B cell (primary cell): Measurements from ENCODE around the gene EXOC6. TPM values are rescaled to one million over a fixed set of nuclear protein-coding genes. Genes with fewer than 3 reads are reported as not detected.

Experiments used
- ATAC-seq: fragments of 200-7000 bp; cut with Tn5 transposase; one replicate; pipeline ENCODE4 v1.10.0; 2021; ENCODE audit warnings: low read depth, mild to moderate bottlenecking, moderate number of reproducible peaks, moderate library complexity
- CTCF ChIA-PET: fragments of 350-600 bp; sonication (Branson Sonifier 250); formaldehyde crosslinking; loops from one replicate; lab custom pipeline; 2021; ENCODE audit warnings: antibody characterized with exemption, inconsistent platforms; lab: Charles Lee
- POLR2A ChIA-PET: fragments of 350-600 bp; sonication (Branson Sonifier 250); formaldehyde crosslinking; loops from one replicate; lab custom pipeline; 2021; ENCODE audit warnings: antibody characterized with exemption; lab: Charles Lee
- DNase-seq: peaks from one replicate; pipeline ENCODE4 v3.0.0; 2013
- H2AFZ ChIP-seq: 2 replicates; pipeline ENCODE4 v1.6.1; 2012; ENCODE audit warnings: mild to moderate bottlenecking, low read depth, low read length; ENCODE audit not compliant: insufficient read depth, poor library complexity, severe bottlenecking
- H3K27ac ChIP-seq, 2 donors: 1 replicate in 1 of 2; 2 replicates in 1 of 2; pipeline ENCODE4 v1.5.1; 2012 to 2013; ENCODE audit warnings: low read length in 2 of 2, mild to moderate bottlenecking in 2 of 2, moderate library complexity in 1 of 2
- H3K27me3 ChIP-seq, 4 experiments: fragments of 200-600 bp in 1 of 4; sonication (generic) in 1 of 4; replicated peaks in 1 of 4; 1 replicate in 2 of 4; 2 replicates in 2 of 4; pipeline versions ENCODE4 v1.6.1 to v1.7.0; 2013 to 2016; ENCODE audit warnings: low read length in 3 of 4, mild to moderate bottlenecking in 2 of 4, mixed read lengths in 1 of 4, moderate library complexity in 1 of 4; ENCODE audit not compliant: insufficient read depth in 4 of 4, control insufficient read depth in 3 of 4; ENCODE audit errors: control extremely low read depth in 1 of 4
- H3K36me3 ChIP-seq, 2 experiments: replicated peaks in 1 of 2; 1 replicate in 1 of 2; 2 replicates in 1 of 2; pipeline versions ENCODE4 v1.6.1 to v1.7.1; 2013; ENCODE audit warnings: low read length in 1 of 2; ENCODE audit not compliant: insufficient read depth in 2 of 2, control insufficient read depth in 1 of 2; ENCODE audit errors: control extremely low read depth in 1 of 2, extremely low read depth in 1 of 2
- H3K4me1 ChIP-seq, 2 donors: fragments of 200-600 bp in 1 of 2; sonication (generic) in 1 of 2; 1 replicate in 1 of 2; 2 replicates in 1 of 2; pipeline versions ENCODE4 v1.5.1 to v1.6.1; 2013 to 2017; ENCODE audit warnings: low read length in 2 of 2; ENCODE audit not compliant: control insufficient read depth in 2 of 2, insufficient read depth in 2 of 2
- H3K4me2 ChIP-seq: replicated peaks from 2 replicates; pipeline ENCODE3; 2012; ENCODE audit warnings: mild to moderate bottlenecking, low read depth, low read length; ENCODE audit not compliant: poor library complexity, severe bottlenecking
- H3K4me3 ChIP-seq, 5 experiments: fragments of 200-600 bp in 1 of 5; sonication (generic) in 1 of 5; 1 replicate in 3 of 5; 2 replicates in 2 of 5; pipeline versions ENCODE4 v1.5.1 to v1.7.0; 2011 to 2016; ENCODE audit warnings: low read length in 4 of 5, mild to moderate bottlenecking in 4 of 5, low read depth in 2 of 5, control low read depth in 1 of 5, moderate library complexity in 1 of 5; ENCODE audit not compliant: insufficient read depth in 1 of 5; ENCODE audit errors: control extremely low read depth in 1 of 5, extremely low read depth in 1 of 5
- H3K79me2 ChIP-seq: fragments of 200-600 bp; sonication (generic); one replicate; pipeline ENCODE4 v1.6.0; 2016; ENCODE audit warnings: low read length; ENCODE audit not compliant: control insufficient read depth, insufficient read depth
- H3K9ac ChIP-seq: fragments of 200-600 bp; sonication (generic); 2 replicates; pipeline ENCODE4 v1.6.1; 2017; ENCODE audit warnings: mild to moderate bottlenecking, low read length, moderate library complexity
- H3K9me3 ChIP-seq, 3 donors: one replicate each; pipeline versions ENCODE4 v1.6.1 to v1.7.1; 2013; ENCODE audit warnings: low read length in 2 of 3; ENCODE audit not compliant: control insufficient read depth in 2 of 3, insufficient read depth in 1 of 3; ENCODE audit errors: control extremely low read depth in 1 of 3
- H4K20me1 ChIP-seq: 2 replicates; pipeline ENCODE4 v1.6.0; 2012; ENCODE audit warnings: mild to moderate bottlenecking, low read length; ENCODE audit not compliant: insufficient read depth, control insufficient read depth, poor library complexity, severe bottlenecking
- H3K27ac Mint-ChIP-seq: one replicate; pipeline ENCODE4 v1.8.0; 2021; ENCODE audit warnings: mixed read lengths
- H3K27me3 Mint-ChIP-seq: one replicate; pipeline ENCODE4 v1.8.0; 2021; ENCODE audit warnings: mixed read lengths
- H3K4me1 Mint-ChIP-seq: one replicate; pipeline ENCODE4 v1.8.0; 2021; ENCODE audit warnings: mixed read lengths
- H3K4me3 Mint-ChIP-seq: one replicate; pipeline ENCODE4 v1.8.0; 2021; ENCODE audit warnings: mixed read lengths
- H3K9me3 Mint-ChIP-seq: one replicate; pipeline ENCODE4 v1.8.0; 2022; ENCODE audit warnings: mixed read lengths; ENCODE audit not compliant: insufficient read depth
- EZH2 ChIP-seq: IDR thresholded peaks from 2 replicates; pipeline ENCODE4 v1.6.1; 2012; ENCODE audit warnings: borderline replicate concordance, low read depth, mild to moderate bottlenecking, moderate library complexity, low read length; ENCODE audit not compliant: insufficient read depth, poor library complexity, severe bottlenecking
- WGBS: methylation state at CpG from one replicate; pipeline ENCODE4 v1.1.5; 2013; ENCODE audit warnings: missing lambda C conversion rate; ENCODE audit not compliant: insufficient coverage; 5-methylcytosine and 5-hydroxymethylcytosine counted together
- intact Hi-C: fragments of 100-400 bp; cut with micrococcal nuclease; formaldehyde crosslinking; loops from one replicate; pipeline ENCODE4 v1.10.0; 2022
- polyA plus RNA-seq: library from polyadenylated mRNA; depleted of rRNA; stranded (reverse); fragments of >200 nt; gene quantifications from 2 replicates; pipeline ENCODE4 v1.2.3, GENCODE V29; 2012
- total RNA-seq, 2 donors: library from RNA; stranded (reverse); fragments of 120-200 nt in 1 of 2; gene quantifications; 1 replicate in 1 of 2; 2 replicates in 1 of 2; pipeline versions ENCODE4 v1.2.3 to v1.2.4, GENCODE V29; 2013 to 2022
- TF ChIP-seq, protein P1 (sequence below): fragments of 200-600 bp; IDR thresholded peaks from one replicate; pipeline ENCODE4 v1.8.0; 2022; ENCODE audit warnings: antibody characterized with exemption, mild to moderate bottlenecking

The EXOC6 gene
- total and polyA plus RNA-seq, 2 donors (not counting 1 experiment from before 2014, with no cell fraction given), result 7.9 to 22.6 TPM

DNA sequence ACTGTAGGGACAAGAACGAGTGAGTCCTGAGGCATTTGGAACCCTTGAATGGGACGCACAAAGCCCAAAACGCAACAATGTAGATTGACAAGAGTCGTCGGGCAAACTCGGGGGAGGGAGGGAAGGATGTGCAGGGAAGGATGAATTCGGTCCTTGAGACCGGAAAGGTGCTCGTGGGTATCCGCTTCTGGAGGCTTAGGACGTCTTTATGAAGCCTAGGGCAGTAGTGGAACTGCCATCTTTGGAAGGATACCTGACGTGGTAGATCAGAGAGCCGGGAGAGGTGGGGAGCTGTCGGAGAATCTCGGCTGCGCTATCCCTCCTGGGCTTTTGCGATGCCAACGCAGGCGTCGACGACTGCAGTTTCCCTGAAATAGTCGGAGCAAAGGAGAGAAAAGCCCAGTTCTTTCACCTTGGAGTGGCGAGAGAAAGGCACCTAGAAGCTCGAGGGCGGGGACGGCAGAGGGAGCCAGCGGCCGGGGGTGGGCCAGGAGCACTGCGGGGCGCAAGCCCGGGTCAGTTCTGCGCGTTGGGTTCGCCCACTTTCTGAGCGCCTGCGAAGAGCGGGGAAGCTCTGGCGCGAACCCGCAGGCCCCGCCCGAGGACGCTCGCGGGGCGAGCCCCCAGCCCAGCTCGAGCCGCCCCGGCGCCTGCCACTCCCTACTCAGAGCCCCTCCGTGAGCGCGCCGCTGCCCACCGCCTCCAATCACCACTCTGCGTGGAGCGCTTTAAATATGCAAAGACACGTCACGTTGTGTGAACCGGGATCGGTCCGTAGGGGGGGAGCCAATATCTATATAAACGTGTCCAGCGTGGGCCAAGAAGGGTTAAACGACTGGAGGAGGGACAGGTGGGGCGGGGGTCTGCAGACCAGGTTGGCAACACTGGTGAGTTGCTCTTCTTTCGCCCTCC is 211.9 kb downstream of the EXOC6 start, which contains the start of gene CYP26C1:
Gene CYP26C1 (plus strand): TSS at position 824 of the 912 bp plus-strand sequence. CDS start 466 bp downstream, outside the sequence.
- no peak within 1 kb of the TSS for H3K27ac Mint-ChIP-seq
- CTCF ChIA-PET, result no interaction called here

More for the DNA sequence above, 211.9 kb downstream of the EXOC6 start, which contains the start of gene CYP26C1:
- Histone ChIP-seq H3K4me1 (peaks cover 23 to 26% of the 10 kb centered on the region in 2 donors), H3K4me2 (peak within 1 kb of the TSS; percentile 73), H4K20me1 (peaks cover 4% of the 10 kb centered on the region), H3K79me2 (no peaks in the 10 kb centered on the region), H3K27me3 (peaks cover 0 to 28% (median 9%) of the 10 kb centered on the region in 4 experiments), H3K4me3 (no peak within 1 kb of the TSS), H3K9me3 (peaks cover 0 to 7% (median 0%) of the 10 kb centered on the region in 3 donors), H3K27ac (no peak within 1 kb of the TSS), H2AFZ (no peak within 1 kb of the TSS), H3K9ac (peak within 1 kb of the TSS; percentile 23), H3K36me3 (peaks cover 3 to 11% of the 10 kb centered on the region in 2 experiments)
- DNase-seq (no peak), ATAC-seq (no peak)
- intact Hi-C loops, result no loop called here
- WGBS, result 57% methylated on average over 64 of the region's 67 CpGs
- Mint-ChIP-seq H3K9me3 (no peaks in the 10 kb centered on the region), H3K27me3 (peaks cover 34% of the 10 kb centered on the region), H3K4me3 (peak within 1 kb of the TSS; percentile 74), H3K4me1 (peaks cover 21% of the 10 kb centered on the region)
- TF ChIP-seq, protein P1, sequence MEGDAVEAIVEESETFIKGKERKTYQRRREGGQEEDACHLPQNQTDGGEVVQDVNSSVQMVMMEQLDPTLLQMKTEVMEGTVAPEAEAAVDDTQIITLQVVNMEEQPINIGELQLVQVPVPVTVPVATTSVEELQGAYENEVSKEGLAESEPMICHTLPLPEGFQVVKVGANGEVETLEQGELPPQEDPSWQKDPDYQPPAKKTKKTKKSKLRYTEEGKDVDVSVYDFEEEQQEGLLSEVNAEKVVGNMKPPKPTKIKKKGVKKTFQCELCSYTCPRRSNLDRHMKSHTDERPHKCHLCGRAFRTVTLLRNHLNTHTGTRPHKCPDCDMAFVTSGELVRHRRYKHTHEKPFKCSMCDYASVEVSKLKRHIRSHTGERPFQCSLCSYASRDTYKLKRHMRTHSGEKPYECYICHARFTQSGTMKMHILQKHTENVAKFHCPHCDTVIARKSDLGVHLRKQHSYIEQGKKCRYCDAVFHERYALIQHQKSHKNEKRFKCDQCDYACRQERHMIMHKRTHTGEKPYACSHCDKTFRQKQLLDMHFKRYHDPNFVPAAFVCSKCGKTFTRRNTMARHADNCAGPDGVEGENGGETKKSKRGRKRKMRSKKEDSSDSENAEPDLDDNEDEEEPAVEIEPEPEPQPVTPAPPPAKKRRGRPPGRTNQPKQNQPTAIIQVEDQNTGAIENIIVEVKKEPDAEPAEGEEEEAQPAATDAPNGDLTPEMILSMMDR, result no peak
- TF ChIP-seq EZH2, result no peak
- POLR2A ChIA-PET, result no interaction called here
